OCI-LY3 (cell line): ENCODE results near the gene HACL1.

Experiments
- H2AFZ ChIP-seq: fragments of 200-600, 300-600 bp; shearing (Covaris generic); 2 replicates; pipeline ENCODE4 v1.6.0; 2014; ENCODE audit warnings: antibody characterized with exemption, low read depth, low read length
- H3K27ac ChIP-seq: fragments of 200-600, 300-600 bp; sonication (generic); 2 replicates; pipeline ENCODE4 v1.5.1; 2014; ENCODE audit warnings: mild to moderate bottlenecking, low read length, moderate library complexity, mixed read lengths
- H3K27me3 ChIP-seq: fragments of 200-600, 300-600 bp; sonication (generic); 2 replicates; pipeline ENCODE4 v1.6.1; 2014; ENCODE audit warnings: low read depth, low read length, mixed read lengths
- H3K36me3 ChIP-seq: fragments of 200-600, 300-600 bp; sonication (generic); replicated peaks from 2 replicates; pipeline ENCODE3; 2014; ENCODE audit warnings: low read depth, low read length, mixed read lengths
- H3K4me1 ChIP-seq: fragments of 300-600, 200-600 bp; sonication (generic); 2 replicates; pipeline ENCODE4 v1.6.1; 2014; ENCODE audit warnings: low read length, mixed read lengths
- H3K4me2 ChIP-seq: fragments of 200-600, 300-600 bp; sonication (generic); 2 replicates; pipeline ENCODE4 v1.6.1; 2014; ENCODE audit warnings: low read length, mixed read lengths
- H3K4me3 ChIP-seq: fragments of 300-600, 200-600 bp; sonication (generic); 2 replicates; pipeline ENCODE4 v1.5.1; 2014; ENCODE audit warnings: antibody characterized with exemption, mild to moderate bottlenecking, low read length, moderate library complexity
- H3K79me2 ChIP-seq: fragments of 300-600, 200-600 bp; shearing (Covaris generic); 2 replicates; pipeline ENCODE4 v1.6.1; 2014; ENCODE audit warnings: mild to moderate bottlenecking, low read length, mixed read lengths
- H3K9ac ChIP-seq: fragments of 300-600, 200-600 bp; shearing (Covaris generic); 2 replicates; pipeline ENCODE4 v1.6.0; 2014; ENCODE audit warnings: mild to moderate bottlenecking, low read length, moderate library complexity
- H3K9me3 ChIP-seq: fragments of 200-600, 300-600 bp; shearing (Covaris generic); 2 replicates; pipeline ENCODE4 v1.6.1; 2014; ENCODE audit warnings: low read length, mixed read lengths; ENCODE audit not compliant: insufficient read depth
- H4K20me1 ChIP-seq: fragments of 200-600, 300-600 bp; sonication (generic); 2 replicates; pipeline ENCODE4 v1.6.1; 2016; ENCODE audit warnings: low read length, mixed read lengths; ENCODE audit not compliant: insufficient read depth
- EZH2phosphoT487 ChIP-seq: fragments of 200-600 bp; shearing (Covaris generic); IDR thresholded peaks from 2 replicates; pipeline ENCODE4 v1.6.1; 2018; ENCODE audit warnings: antibody characterized with exemption, mixed run types, low read depth
- TF ChIP-seq, protein P1 (sequence below): fragments of 200-600, 300-600 bp; sonication (generic); IDR thresholded peaks from 2 replicates; pipeline ENCODE4 v1.5.1; 2014; ENCODE audit warnings: antibody characterized with exemption, low read length, low read depth

The HACL1 gene

DNA sequence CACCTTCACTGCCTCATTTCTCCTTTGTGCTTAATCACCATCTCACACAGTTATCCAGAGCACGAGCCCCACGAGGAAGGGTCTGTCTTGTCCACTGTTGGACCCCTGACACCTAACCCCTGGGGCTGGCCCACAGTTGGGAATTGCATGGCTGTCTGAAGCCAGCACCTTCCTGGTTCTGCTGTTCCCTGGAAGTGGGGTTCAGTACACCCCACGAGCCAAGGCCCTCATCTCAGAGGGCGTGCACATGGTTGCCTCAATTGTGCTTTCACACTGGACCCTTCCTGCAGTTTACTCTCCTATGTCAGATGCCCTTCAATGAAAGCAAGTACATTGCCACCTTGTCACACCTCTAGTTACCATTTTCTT lies 30.8 kb upstream of the HACL1 start:
- Histone ChIP-seq H3K36me3 (no peaks in the 10 kb centered on the region), H3K79me2 (no peaks in the 10 kb centered on the region), H3K4me1 (peaks cover 35% of the 10 kb centered on the region), H3K9ac (no peak overlapping the region), H4K20me1 (no peaks in the 10 kb centered on the region), H2AFZ (no peak overlapping the region), H3K9me3 (no peaks in the 10 kb centered on the region), H3K4me3 (no peak overlapping the region), H3K27ac (no peak overlapping the region), H3K27me3 (peaks cover 9% of the 10 kb centered on the region; the same call in 1 of the 2 replicates), H3K4me2 (no peak overlapping the region)
- no peak for TF ChIP-seq EZH2phosphoT487
- TF ChIP-seq, protein P1, sequence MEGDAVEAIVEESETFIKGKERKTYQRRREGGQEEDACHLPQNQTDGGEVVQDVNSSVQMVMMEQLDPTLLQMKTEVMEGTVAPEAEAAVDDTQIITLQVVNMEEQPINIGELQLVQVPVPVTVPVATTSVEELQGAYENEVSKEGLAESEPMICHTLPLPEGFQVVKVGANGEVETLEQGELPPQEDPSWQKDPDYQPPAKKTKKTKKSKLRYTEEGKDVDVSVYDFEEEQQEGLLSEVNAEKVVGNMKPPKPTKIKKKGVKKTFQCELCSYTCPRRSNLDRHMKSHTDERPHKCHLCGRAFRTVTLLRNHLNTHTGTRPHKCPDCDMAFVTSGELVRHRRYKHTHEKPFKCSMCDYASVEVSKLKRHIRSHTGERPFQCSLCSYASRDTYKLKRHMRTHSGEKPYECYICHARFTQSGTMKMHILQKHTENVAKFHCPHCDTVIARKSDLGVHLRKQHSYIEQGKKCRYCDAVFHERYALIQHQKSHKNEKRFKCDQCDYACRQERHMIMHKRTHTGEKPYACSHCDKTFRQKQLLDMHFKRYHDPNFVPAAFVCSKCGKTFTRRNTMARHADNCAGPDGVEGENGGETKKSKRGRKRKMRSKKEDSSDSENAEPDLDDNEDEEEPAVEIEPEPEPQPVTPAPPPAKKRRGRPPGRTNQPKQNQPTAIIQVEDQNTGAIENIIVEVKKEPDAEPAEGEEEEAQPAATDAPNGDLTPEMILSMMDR, result no peak

DNA sequence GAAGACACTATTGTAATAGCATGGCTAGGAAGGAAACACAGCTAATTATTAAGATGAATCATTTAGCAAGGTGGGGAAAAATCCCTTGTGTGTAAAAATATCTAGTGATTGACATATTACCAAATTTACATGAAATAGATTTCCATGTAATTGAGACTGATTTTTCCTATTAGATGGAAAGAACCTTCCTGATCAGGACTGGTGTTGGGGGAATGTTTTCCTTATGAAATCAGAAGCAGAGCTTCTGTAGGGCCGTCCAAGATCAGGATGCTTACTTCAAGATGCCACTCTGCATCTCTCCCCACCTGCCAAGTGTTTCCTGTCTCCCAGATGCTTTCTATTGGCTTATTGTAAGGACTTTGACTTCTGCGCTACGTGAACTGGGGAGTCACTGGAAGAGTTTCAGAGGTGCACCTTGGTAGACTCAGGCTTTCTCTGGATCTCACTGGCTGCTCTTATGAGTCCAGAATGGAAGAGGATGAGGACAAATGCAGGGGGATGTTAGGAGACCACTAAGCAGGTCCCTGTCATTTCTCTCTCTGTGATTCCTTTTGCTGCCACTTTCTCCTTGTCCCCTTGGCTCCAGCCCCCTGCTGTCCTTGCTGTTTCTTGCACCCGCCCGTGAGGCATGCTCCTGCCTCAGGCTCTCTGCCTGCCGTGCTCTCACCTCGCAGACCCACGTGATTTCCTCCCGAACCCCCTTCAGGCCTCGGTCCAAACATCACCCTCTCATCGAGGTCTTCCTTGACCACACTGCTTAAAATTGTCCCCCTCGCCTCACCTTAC lies 30.2 kb upstream of the HACL1 start:
- no peaks in the 10 kb centered on the region for H3K79me2 ChIP-seq
- H3K4me3 ChIP-seq, result no peak overlapping the region
- no peaks in the 10 kb centered on the region for H3K9me3 ChIP-seq
- TF ChIP-seq, protein P1, result no peak
- TF ChIP-seq EZH2phosphoT487, result no peak
- H4K20me1 ChIP-seq, result no peaks in the 10 kb centered on the region
- H3K4me2 ChIP-seq, result no peak overlapping the region
- H3K27me3 ChIP-seq, result peaks cover 9% of the 10 kb centered on the region; the same call in 1 of the 2 replicates
- peaks cover 29% of the 10 kb centered on the region for H3K4me1 ChIP-seq
- no peaks in the 10 kb centered on the region for H3K36me3 ChIP-seq
- H2AFZ ChIP-seq, result no peak overlapping the region
- H3K9ac ChIP-seq, result no peak overlapping the region
- no peak overlapping the region for H3K27ac ChIP-seq

DNA sequence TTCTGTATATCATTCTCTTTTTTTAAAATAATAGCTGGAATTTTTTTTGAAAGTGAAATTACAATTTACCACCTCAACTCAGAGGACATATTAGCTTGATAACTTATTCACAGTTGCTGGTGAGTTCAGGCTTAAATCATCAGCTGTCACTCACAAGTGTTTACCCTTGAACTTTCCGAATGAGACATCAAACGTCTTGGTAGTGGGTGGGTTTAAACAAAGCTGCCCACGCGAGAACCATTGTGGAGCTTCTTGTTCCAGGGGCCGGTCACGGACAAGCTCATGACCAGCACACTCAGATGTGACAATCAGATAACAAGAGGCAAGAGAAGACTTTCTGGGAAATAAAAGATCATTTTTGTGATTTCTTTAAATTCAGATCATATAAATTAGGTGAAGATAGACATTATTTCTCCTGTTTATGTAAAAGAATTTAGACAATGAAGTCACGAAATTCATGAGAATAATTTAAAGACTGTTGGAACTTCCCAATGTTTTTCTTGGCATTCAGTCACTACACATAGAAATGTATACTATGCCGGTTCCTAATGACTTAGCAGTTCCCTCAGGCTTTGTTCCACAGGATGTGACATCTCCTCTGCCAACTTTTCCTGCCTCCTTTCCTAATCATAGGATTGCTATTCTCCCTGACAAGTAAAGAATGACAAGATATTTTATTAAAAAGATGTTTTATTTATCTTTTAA lies 29.4 kb upstream of the HACL1 start:
- Histone ChIP-seq H3K4me2 (peak overlapping the region; percentile 73), H3K27ac (no peak overlapping the region), H4K20me1 (no peaks in the 10 kb centered on the region), H2AFZ (peak overlapping the region; percentile 20; the same call in 1 of the 2 replicates), H3K36me3 (no peaks in the 10 kb centered on the region), H3K27me3 (peaks cover 5% of the 10 kb centered on the region; the same call in 1 of the 2 replicates), H3K79me2 (no peaks in the 10 kb centered on the region), H3K9ac (peak overlapping the region; percentile 4; the same call in 1 of the 2 replicates), H3K4me3 (peak overlapping the region; percentile 63), H3K9me3 (no peaks in the 10 kb centered on the region), H3K4me1 (peaks cover 21% of the 10 kb centered on the region)
- TF ChIP-seq, protein P1, result no peak
- no peak for TF ChIP-seq EZH2phosphoT487

DNA sequence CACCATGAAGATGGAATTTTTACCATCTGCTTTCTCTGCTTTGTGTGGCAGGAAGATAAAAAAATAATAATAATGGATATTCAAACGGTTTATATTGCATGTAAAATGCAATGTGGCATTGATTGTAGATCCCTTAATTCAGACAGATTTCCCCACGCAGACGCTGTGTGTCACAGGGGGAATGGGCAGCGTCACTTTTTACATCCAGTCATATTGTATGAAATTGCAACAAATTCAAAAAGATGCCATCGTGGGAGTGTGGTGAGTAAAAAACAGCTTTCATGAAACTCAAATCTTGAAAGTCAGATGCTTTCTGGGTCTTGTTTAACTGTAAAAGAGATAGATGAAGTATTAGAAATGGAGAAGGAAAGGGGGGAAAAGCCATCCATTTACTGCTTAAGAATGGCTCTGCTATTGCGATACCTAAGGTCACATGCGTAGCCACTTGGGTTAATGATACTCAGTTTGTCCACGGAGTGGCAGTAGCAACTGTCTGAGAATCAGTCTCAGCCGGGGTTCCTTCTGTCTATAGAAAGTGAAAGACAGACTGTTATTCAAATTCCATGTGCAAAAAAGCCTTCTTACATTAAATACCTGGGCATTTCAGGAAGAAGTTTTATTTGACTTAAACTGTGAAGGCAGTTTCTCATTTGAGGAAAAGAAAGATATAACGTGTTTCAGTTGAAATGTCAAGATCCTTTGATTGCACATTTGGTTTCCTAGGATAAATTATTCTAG lies 28.7 kb upstream of the HACL1 start:
- H3K27ac ChIP-seq, result no peak overlapping the region
- peak overlapping the region; percentile 63 for H3K4me3 ChIP-seq
- H3K9ac ChIP-seq, result peak overlapping the region; percentile 20
- H2AFZ ChIP-seq, result peak overlapping the region; percentile 63
- H3K36me3 ChIP-seq, result no peaks in the 10 kb centered on the region
- TF ChIP-seq, protein P1, result peak; percentile 97
- TF ChIP-seq EZH2phosphoT487, result no peak
- peak overlapping the region; percentile 73 for H3K4me2 ChIP-seq
- H4K20me1 ChIP-seq, result no peaks in the 10 kb centered on the region
- peaks cover 21% of the 10 kb centered on the region for H3K4me1 ChIP-seq
- H3K27me3 ChIP-seq, result 0 out of 2 replicates have a peak, but pooled peaks cover 2% of the 10 kb centered on the region
- no peaks in the 10 kb centered on the region for H3K79me2 ChIP-seq
- H3K9me3 ChIP-seq, result no peaks in the 10 kb centered on the region
